Right atrium auricular region (tissue), 2 donors: ENCODE measurements around the gene GSTT4. TPM values are rescaled to one million over a fixed set of nuclear protein-coding genes. Genes with fewer than 3 reads are reported as not detected.

Source experiments
- DNase-seq: peaks from one replicate; pipeline ENCODE4 v3.0.0-alpha.2; 2019; ENCODE audit warnings: low spot score
- H3K27ac ChIP-seq, 2 donors: fragments of 200-600 bp; sonication (generic); 1 replicate in 1 of 2; 2 replicates in 1 of 2; pipeline ENCODE4 v1.5.1; 2016 to 2019
- H3K27me3 ChIP-seq, 2 donors: fragments of 200-600 bp; sonication (generic); one replicate each; pipeline versions ENCODE4 v1.5.1 to v1.6.0; 2017 to 2019
- H3K36me3 ChIP-seq: fragments of 200-600 bp; sonication (generic); one replicate; pipeline ENCODE4 v1.5.1; 2016
- H3K4me1 ChIP-seq, 2 donors: fragments of 200-600 bp; sonication (generic); one replicate each; pipeline versions ENCODE4 v1.5.1 to v1.6.0; 2017 to 2019
- H3K4me3 ChIP-seq, 2 donors: fragments of 200-600 bp; sonication (generic); 1 replicate in 1 of 2; 2 replicates in 1 of 2; pipeline ENCODE4 v1.5.1; 2017 to 2019; ENCODE audit warnings: mild to moderate bottlenecking in 1 of 2, moderate library complexity in 1 of 2
- H3K9me3 ChIP-seq, 2 donors: fragments of 200-600 bp; sonication (generic); one replicate each; pipeline ENCODE4 v1.5.1; 2019
- total RNA-seq, 2 donors: library from RNA; depleted of rRNA; stranded (reverse); fragments of >200 nt; gene quantifications; one replicate each; pipeline ENCODE4 v1.1.0, GENCODE V29; 2016
- TF ChIP-seq, protein P1 (sequence below), 2 donors: fragments of 200-600 bp; sonication (generic); IDR thresholded peaks; one replicate each; pipeline ENCODE4 v1.5.1; 2019; ENCODE audit warnings: antibody characterized with exemption in 2 of 2

The GSTT4 gene
- total RNA-seq, 2 donors from 2014 or later, result not detected

DNA sequence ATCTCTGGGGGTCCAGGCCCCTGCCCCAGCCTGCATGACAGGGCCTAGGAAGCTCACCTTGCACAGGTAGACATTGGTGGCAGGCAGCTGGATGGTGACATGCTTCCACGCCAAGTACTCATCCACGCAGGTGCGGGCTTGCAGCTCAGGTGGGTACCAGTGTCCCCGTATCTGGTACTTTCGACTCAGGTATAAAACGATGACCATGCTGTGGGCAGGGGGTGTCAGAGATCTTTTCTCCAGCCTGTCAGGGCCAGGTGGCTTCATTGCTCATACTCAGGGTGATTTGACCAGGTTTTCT lies 1.6 kb upstream of the GSTT4 start:
- no peak for DNase-seq

GRCh38 chr22:24006207-24006913 lies 1.1 kb upstream of the GSTT4 start:
- DNase-seq, result no peak
- Histone ChIP-seq H3K4me3 (no peak overlapping the region), H3K9me3 (no peaks in the 10 kb centered on the region), H3K27me3 (no peaks in the 10 kb centered on the region), H3K27ac (no peak overlapping the region), H3K36me3 (no peaks in the 10 kb centered on the region), H3K4me1 (peaks cover 0 to 10% of the 10 kb centered on the region in 2 donors)
- TF ChIP-seq, protein P1, sequence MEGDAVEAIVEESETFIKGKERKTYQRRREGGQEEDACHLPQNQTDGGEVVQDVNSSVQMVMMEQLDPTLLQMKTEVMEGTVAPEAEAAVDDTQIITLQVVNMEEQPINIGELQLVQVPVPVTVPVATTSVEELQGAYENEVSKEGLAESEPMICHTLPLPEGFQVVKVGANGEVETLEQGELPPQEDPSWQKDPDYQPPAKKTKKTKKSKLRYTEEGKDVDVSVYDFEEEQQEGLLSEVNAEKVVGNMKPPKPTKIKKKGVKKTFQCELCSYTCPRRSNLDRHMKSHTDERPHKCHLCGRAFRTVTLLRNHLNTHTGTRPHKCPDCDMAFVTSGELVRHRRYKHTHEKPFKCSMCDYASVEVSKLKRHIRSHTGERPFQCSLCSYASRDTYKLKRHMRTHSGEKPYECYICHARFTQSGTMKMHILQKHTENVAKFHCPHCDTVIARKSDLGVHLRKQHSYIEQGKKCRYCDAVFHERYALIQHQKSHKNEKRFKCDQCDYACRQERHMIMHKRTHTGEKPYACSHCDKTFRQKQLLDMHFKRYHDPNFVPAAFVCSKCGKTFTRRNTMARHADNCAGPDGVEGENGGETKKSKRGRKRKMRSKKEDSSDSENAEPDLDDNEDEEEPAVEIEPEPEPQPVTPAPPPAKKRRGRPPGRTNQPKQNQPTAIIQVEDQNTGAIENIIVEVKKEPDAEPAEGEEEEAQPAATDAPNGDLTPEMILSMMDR (IDR thresholded peaks at IDR 0.05), result no peak

More for the DNA sequence above, 1.6 kb upstream of the GSTT4 start:
- H3K27me3 ChIP-seq, result no peaks in the 10 kb centered on the region
- H3K36me3 ChIP-seq, result no peaks in the 10 kb centered on the region
- TF ChIP-seq, protein P1 (IDR thresholded peaks at IDR 0.05), result no peak
- peaks cover 0 to 14% of the 10 kb centered on the region in 2 donors for H3K4me1 ChIP-seq
- no peak overlapping the region for H3K4me3 ChIP-seq
- no peaks in the 10 kb centered on the region for H3K9me3 ChIP-seq
- H3K27ac ChIP-seq, result no peak overlapping the region

DNA sequence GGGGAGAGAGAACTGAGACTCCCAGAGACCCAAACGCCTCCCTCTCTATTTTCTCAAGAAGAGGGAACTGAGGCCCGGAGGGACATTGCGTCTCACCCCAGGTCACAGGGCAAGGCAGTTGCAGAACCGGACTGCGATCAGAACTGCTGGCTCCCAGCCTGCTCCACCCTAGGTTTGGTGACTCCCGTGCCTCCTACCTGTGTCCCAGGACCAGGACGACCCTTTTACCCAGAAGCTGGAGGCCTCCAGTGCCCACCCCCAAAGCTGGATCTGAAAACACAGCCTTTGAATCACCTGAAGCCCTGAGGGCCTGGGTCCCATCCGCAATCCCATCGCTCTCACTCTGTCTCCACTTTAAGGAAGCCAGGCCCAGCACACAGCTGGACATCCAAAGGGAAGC lies 1.4 kb downstream of the GSTT4 start:
- H3K4me1 ChIP-seq, result peaks cover 0 to 10% of the 10 kb centered on the region in 2 donors
- DNase-seq, result no peak
- H3K27ac ChIP-seq, result no peak overlapping the region
- TF ChIP-seq, protein P1 (IDR thresholded peaks at IDR 0.05), result no peak
- no peaks in the 10 kb centered on the region for H3K36me3 ChIP-seq
- H3K9me3 ChIP-seq, result no peaks in the 10 kb centered on the region
- no peaks in the 10 kb centered on the region for H3K27me3 ChIP-seq
- H3K4me3 ChIP-seq, result no peak overlapping the region

DNA sequence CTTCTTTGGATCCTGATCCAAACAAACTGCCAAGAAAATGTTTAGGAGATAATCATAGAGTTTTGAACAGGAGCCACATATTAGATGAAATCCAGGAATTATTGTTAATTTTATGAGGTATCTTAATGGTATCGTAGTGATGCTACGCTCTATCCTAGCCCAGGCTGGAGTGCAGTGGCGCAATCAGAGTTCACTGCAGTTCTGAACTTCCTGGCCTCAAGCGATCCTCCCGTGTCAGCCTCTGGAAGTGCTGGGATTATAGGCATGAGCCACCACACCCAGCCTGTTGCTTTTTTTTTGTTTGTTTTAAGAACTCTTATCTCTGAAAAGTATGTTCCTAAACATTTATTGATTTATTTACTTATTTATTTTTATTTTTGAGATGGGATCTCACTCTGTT lies 2.4 kb downstream of the GSTT4 start:
- Histone ChIP-seq H3K4me1 (peaks cover 0 to 10% of the 10 kb centered on the region in 2 donors), H3K4me3 (no peak overlapping the region), H3K9me3 (no peaks in the 10 kb centered on the region), H3K36me3 (no peaks in the 10 kb centered on the region), H3K27ac (no peak overlapping the region), H3K27me3 (no peaks in the 10 kb centered on the region)
- no peak for DNase-seq
- TF ChIP-seq, protein P1 (IDR thresholded peaks at IDR 0.05), result no peak

- Histone ChIP-seq H3K4me3 (no peak overlapping the region), H3K27ac (no peak overlapping the region)
Measured at GRCh38 chr22:24002272-24002671, 3.0 kb downstream of the GSTT4 start.

More at GRCh38 chr22:24002272-24002671, 3.0 kb downstream of the GSTT4 start:
- DNase-seq, result no peak
- peaks cover 0 to 10% of the 10 kb centered on the region in 2 donors for H3K4me1 ChIP-seq
- no peaks in the 10 kb centered on the region for H3K27me3 ChIP-seq
- no peaks in the 10 kb centered on the region for H3K36me3 ChIP-seq
- no peaks in the 10 kb centered on the region for H3K9me3 ChIP-seq
- TF ChIP-seq, protein P1 (IDR thresholded peaks at IDR 0.05), result no peak
